DOHH2 (cell line): ENCODE results near the gene DUSP12.

Experiments used
- H3F3A ChIP-seq: fragments of 200-600 bp; sonication (generic), shearing (Covaris generic); 2 replicates; pipeline ENCODE4 v1.6.0; 2016; ENCODE audit warnings: antibody characterized with exemption, mild to moderate bottlenecking; ENCODE audit not compliant: control insufficient read depth, insufficient read depth
- H3K27ac ChIP-seq: fragments of 200-600 bp; sonication (generic); 2 replicates; pipeline ENCODE4 v1.5.1; 2014; ENCODE audit warnings: low read depth, mild to moderate bottlenecking, low read length, moderate library complexity
- H3K27me3 ChIP-seq: fragments of 200-600 bp; sonication (generic); 2 replicates; pipeline ENCODE4 v1.6.1; 2014; ENCODE audit warnings: mild to moderate bottlenecking, low read length, mixed read lengths; ENCODE audit not compliant: control insufficient read depth
- H3K36me3 ChIP-seq: fragments of 200-600 bp; sonication (generic); 2 replicates; pipeline ENCODE4 v1.6.1; 2014; ENCODE audit warnings: mild to moderate bottlenecking, low read length, moderate library complexity, mixed read lengths; ENCODE audit not compliant: control insufficient read depth
- H3K4me1 ChIP-seq: fragments of 200-600 bp; sonication (generic); 2 replicates; pipeline ENCODE4 v1.6.1; 2014; ENCODE audit warnings: mild to moderate bottlenecking, low read length, mixed read lengths; ENCODE audit not compliant: control insufficient read depth
- H3K4me2 ChIP-seq: fragments of 200-600 bp; sonication (generic); 2 replicates; pipeline ENCODE4 v1.6.0; 2014; ENCODE audit warnings: mild to moderate bottlenecking, low read length, moderate library complexity
- H3K4me3 ChIP-seq: fragments of 200-600 bp; sonication (generic); 2 replicates; pipeline ENCODE4 v1.5.1; 2014; ENCODE audit warnings: mild to moderate bottlenecking, low read length, mixed read lengths
- H3K79me2 ChIP-seq: fragments of 200-600 bp; sonication (generic); 2 replicates; pipeline ENCODE4 v1.6.1; 2014; ENCODE audit warnings: mild to moderate bottlenecking, low read length, mixed read lengths; ENCODE audit not compliant: control insufficient read depth
- H3K9me2 ChIP-seq: fragments of 200-600 bp; sonication (generic); replicated peaks from 2 replicates; pipeline ENCODE4 v1.6.1; 2014; ENCODE audit warnings: mild to moderate bottlenecking, low read length, mixed read lengths; ENCODE audit not compliant: control insufficient read depth
- H3K9me3 ChIP-seq: fragments of 200-600 bp; sonication (generic); 2 replicates; pipeline ENCODE4 v1.6.1; 2014; ENCODE audit warnings: antibody characterized with exemption, low read length, mixed read lengths; ENCODE audit not compliant: control insufficient read depth, insufficient read depth
- H4K20me1 ChIP-seq: fragments of 200-600 bp; sonication (generic); 2 replicates; pipeline ENCODE4 v1.6.0; 2014; ENCODE audit warnings: low read depth, mild to moderate bottlenecking, antibody characterized with exemption, low read length, moderate library complexity; ENCODE audit not compliant: control insufficient read depth, insufficient read depth
- EZH2phosphoT487 ChIP-seq: fragments of 200-600 bp; sonication (generic); IDR thresholded peaks from 2 replicates; pipeline ENCODE4 v1.6.1; 2017; ENCODE audit warnings: borderline replicate concordance, mild to moderate bottlenecking, antibody characterized with exemption, low read length, moderate library complexity, mixed read lengths
- TF ChIP-seq, protein P1 (sequence below): fragments of 200-600 bp; sonication (generic); IDR thresholded peaks from one replicate; pipeline ENCODE4 v1.5.1; 2014; ENCODE audit warnings: antibody characterized with exemption, mild to moderate bottlenecking, low read depth, low read length; ENCODE audit not compliant: poor library complexity, severe bottlenecking

DUSP12 gene

DNA sequence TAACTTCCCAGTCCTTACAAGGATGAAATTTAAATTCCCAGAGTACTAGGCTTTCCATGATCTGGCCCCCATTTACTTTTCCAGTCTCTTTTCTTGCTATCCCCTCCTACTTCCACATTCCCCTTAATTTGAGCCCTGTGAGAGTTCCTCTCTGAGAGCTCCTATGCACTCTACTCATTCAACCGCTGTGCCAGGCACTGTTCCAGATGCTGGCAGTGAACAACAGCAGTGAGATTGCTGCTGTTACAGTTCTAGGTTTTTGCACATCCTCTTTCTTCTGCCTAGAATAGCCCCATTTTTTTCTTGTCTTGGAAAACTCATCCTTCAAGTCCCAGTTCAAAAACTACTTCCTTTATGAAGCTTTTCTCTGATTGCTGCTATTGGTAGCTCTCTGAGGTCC is 35.4 kb downstream of the DUSP12 start:
- no peaks in the 10 kb centered on the region for H4K20me1 ChIP-seq
- no peak overlapping the region for H3K4me3 ChIP-seq
- peaks cover 65% of the 10 kb centered on the region for H3K36me3 ChIP-seq
- TF ChIP-seq EZH2phosphoT487 = no peak
- TF ChIP-seq, protein P1, sequence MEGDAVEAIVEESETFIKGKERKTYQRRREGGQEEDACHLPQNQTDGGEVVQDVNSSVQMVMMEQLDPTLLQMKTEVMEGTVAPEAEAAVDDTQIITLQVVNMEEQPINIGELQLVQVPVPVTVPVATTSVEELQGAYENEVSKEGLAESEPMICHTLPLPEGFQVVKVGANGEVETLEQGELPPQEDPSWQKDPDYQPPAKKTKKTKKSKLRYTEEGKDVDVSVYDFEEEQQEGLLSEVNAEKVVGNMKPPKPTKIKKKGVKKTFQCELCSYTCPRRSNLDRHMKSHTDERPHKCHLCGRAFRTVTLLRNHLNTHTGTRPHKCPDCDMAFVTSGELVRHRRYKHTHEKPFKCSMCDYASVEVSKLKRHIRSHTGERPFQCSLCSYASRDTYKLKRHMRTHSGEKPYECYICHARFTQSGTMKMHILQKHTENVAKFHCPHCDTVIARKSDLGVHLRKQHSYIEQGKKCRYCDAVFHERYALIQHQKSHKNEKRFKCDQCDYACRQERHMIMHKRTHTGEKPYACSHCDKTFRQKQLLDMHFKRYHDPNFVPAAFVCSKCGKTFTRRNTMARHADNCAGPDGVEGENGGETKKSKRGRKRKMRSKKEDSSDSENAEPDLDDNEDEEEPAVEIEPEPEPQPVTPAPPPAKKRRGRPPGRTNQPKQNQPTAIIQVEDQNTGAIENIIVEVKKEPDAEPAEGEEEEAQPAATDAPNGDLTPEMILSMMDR = no peak
- no peak overlapping the region for H3K27ac ChIP-seq
- peaks cover under 1% of the 10 kb centered on the region; the same call in 1 of the 2 replicates for H3K4me1 ChIP-seq
- no peaks in the 10 kb centered on the region for H3K9me3 ChIP-seq
- H3K4me2 ChIP-seq = no peak overlapping the region
- H3K27me3 ChIP-seq = no peaks in the 10 kb centered on the region
- H3K9me2 ChIP-seq = no peaks in the 10 kb centered on the region
- peaks cover 2% of the 10 kb centered on the region for H3K79me2 ChIP-seq
- 0 out of 2 replicates have a peak, but pooled peaks cover 2% of the 10 kb centered on the region for H3F3A ChIP-seq

DNA sequence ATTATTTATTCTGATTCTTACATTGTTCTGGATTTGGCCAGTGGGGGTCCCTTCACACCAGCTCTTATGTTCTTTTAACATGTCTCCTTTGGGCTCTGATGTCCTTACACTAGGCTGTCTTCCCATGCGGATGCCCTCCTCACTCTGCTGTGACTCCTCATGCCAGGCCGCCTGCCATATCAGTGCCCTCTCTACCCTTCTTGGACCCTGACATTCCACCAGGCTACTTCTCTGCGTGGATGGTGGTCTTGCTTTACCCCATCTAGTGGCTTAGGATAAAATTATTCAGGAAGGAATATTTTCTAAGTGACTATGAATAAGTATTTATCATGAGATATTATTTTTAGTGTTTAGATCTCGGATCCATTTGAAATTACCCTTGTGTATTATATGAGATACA is 37.8 kb downstream of the DUSP12 start:
- H4K20me1 ChIP-seq = no peaks in the 10 kb centered on the region
- TF ChIP-seq EZH2phosphoT487 = no peak
- TF ChIP-seq, protein P1 = peak; percentile 54
- H3K27me3 ChIP-seq = no peaks in the 10 kb centered on the region
- H3K79me2 ChIP-seq = no peaks in the 10 kb centered on the region
- no peaks in the 10 kb centered on the region for H3K4me1 ChIP-seq
- H3K4me2 ChIP-seq = no peak overlapping the region
- peaks cover 69% of the 10 kb centered on the region for H3K36me3 ChIP-seq
- H3F3A ChIP-seq = 0 out of 2 replicates have a peak, but pooled peaks cover 2% of the 10 kb centered on the region
- no peaks in the 10 kb centered on the region for H3K9me2 ChIP-seq
- no peaks in the 10 kb centered on the region for H3K9me3 ChIP-seq
- H3K27ac ChIP-seq = no peak overlapping the region
- no peak overlapping the region for H3K4me3 ChIP-seq

DNA sequence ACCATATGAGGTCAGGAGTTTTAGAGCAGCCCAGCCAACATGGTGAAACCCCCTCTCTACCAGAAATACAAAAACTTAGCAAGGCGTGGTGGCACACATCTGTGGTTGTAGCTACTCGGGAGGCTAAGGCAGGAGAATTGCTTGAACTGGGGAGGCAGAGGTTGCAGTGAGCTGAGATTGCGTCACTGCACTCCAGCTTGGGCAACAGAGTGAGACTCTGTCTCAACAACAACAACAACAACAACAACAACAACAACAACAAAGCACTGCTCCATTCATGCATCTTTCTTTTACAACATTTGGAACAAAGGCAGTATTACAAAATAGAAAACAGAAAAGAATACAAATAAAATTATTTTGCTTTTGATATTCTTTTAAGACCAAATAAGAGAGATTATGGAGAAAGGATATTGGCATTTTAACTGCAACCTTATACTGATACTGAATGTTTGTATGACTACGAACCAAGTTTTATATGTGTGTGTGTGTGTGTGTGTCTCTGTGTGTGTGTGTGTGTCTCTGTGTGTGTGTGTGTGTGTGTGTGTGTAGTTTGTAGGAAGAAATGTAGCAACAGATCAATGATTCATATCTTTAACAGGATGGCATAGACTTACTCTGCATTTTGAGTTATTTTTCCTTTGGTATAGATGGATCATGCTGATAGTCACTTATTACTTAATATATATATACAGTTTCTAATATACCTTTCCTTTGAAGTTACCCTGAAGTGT is 41.2 kb downstream of the DUSP12 start:
- Histone ChIP-seq H3K9me2 (no peaks in the 10 kb centered on the region), H3K27me3 (no peaks in the 10 kb centered on the region), H3K4me3 (no peak overlapping the region), H3K79me2 (no peaks in the 10 kb centered on the region), H3K36me3 (peaks cover 70% of the 10 kb centered on the region), H4K20me1 (no peaks in the 10 kb centered on the region), H3K4me2 (no peak overlapping the region), H3K27ac (no peak overlapping the region), H3K9me3 (no peaks in the 10 kb centered on the region), H3F3A (no peaks in the 10 kb centered on the region), H3K4me1 (no peaks in the 10 kb centered on the region)
- TF ChIP-seq EZH2phosphoT487 = no peak
- TF ChIP-seq, protein P1 = no peak
